NCI-H524 treated with DMSO at 0.1 percent for 48 hours (cell line): Measurements from ENCODE around the gene PHF21B.
"Not testable (repeated sequence)": the region's sequence is repeated elsewhere in the genome, so short reads cannot be mapped to it uniquely, and the experiment has no call there.

ENCODE experiments used
- DNase-seq: peaks from one replicate; lab custom pipeline; 2025; lab: John Stamatoyannopoulos, UW

PHF21B gene

GRCh38 chr22:44871782-44872181 lies 138.0 kb downstream of the PHF21B start:
- DNase-seq: no peak

- no peak for DNase-seq
These were observed 139.8 kb downstream of the PHF21B start for GRCh38 chr22:44870021-44870420.

- DNase-seq: no peak
These were observed 140.6 kb downstream of the PHF21B start for GRCh38 chr22:44869196-44869595.

- no peak for DNase-seq
These were observed 144.4 kb downstream of the PHF21B start for GRCh38 chr22:44865193-44866057.

DNA sequence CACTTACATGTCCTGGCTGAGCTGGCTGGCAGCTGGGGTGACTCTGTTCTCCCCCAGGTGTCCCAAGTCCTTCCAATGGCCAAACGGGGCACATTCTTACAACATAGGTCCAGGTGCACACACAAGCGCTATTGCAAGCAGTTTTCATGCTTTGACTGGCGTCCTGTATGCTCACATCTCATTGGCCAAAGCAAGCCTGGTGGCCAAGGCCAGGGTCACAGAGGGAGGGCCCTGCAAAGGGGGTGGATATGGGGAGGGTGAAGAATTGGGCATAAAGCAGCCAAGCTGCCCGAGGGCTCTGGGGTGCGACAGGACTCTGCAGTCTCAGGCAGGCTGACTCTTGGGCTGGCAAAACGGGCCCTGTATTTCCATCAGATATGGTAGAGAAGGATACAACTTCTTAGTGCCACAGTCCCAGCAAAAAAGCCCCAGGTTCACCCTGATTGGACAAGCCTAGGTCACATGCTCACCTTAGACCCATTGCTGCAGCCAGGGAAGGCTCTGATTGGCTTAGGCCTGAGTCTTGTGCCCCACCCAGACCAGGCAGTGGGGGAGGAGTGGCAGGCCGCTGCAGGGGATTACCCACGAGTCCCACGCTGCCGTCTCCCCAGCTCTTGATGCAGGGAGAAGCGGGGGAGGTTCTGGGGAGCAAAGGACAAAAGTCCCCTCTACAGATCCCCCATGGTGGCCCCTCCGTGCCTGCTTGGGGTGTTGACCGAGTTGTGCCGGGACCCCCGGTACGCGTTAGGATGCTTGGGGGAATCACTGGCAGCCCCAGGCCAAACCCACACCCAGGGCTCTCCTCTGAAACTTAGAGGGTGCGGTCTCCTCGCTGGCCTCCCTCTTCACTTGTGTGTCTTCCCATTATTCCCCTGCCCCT lies 146.6 kb downstream of the PHF21B start:
- DNase-seq: no peak

DNA sequence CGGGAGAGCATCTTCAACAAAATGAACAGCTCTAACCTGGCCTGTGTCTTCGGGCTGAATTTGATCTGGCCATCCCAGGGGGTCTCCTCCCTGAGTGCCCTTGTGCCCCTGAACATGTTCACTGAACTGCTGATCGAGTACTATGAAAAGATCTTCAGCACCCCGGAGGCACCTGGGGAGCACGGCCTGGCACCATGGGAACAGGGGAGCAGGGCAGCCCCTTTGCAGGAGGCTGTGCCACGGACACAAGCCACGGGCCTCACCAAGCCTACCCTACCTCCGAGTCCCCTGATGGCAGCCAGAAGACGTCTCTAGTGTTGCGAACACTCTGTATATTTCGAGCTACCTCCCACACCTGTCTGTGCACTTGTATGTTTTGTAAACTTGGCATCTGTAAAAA lies 147.5 kb downstream of the PHF21B start:
- DNase-seq: no peak

DNA sequence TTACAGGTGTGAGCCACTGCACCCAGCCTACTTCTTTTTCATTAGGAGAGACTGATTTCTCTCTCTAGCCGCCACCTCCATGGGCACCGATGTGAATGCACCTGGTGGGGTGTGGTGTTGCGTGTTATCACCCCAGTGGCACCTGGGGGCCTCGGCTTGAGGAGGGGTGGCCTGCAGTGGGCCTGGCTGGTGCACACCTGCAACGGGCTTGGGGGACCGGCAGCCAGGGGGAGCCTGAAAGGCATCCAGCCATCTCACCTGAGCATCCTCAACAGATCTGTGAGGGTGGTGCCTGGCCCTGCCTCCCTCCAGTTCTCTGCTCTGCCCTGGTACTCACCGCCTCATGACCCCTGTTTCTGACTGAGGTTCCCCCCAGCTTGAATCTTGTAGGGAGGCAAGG lies 148.6 kb downstream of the PHF21B start:
- DNase-seq: no peak

DNA sequence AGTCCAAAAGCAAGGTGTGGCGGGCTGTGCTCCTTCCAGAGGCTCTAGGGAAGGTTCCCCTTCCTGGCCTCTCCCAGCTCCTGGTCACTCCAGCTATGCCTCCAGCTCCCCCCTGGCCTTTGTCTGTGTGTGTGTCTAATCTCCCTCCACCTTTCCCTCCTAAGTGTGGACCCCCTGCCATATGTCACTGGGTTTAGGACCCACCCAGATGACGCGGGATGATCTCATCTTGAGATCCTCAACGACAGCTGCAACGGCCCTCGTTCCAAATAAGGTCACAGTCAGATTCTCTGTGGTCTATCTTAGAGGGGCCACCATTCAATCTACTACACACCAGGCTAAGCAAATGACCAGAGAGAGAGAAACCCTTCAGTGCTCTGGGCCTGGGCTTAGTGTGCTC lies 149.5 kb downstream of the PHF21B start:
- peak; percentile 29 for DNase-seq

DNA sequence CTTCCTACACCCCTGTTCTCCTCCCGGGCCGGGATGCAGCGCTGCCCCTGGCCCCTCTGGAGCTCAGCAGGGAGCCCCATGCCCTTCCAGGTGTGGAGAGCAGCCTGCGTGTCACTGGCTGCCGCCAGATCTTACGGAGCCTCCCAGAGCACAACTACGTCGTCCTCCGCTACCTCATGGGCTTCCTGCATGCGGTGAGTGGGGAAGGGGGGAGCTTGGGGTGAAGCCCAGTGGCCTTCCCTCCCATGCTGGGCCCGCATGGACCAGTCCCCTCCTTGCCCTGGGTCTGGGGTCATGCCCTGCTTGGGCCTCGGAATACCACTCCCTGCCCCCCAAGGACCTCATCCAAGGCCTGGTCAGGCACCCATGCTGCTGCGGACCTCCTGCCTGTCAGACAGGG lies 150.2 kb downstream of the PHF21B start:
- DNase-seq: no peak

DNA sequence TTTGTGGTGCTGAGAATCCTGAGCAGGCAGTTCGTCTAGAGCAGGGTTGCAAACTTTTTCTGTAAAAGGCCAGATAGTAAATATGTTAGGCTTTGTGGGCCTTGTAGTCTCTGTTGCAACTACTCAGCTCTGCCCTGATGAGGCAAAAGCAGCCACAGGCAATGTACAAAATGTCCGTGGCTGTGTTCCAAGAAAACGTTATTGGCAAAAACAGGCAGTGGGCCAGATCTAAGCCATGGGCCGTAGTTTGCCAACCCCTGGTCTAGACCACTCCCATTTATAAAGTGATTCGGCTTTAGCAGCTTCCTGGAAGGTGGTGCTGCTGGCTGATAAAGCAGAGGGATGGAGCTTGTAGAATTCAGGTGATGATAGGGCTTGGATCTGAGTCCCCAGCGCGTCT lies 151.0 kb downstream of the PHF21B start:
- DNase-seq: not testable (repeated sequence)

DNA sequence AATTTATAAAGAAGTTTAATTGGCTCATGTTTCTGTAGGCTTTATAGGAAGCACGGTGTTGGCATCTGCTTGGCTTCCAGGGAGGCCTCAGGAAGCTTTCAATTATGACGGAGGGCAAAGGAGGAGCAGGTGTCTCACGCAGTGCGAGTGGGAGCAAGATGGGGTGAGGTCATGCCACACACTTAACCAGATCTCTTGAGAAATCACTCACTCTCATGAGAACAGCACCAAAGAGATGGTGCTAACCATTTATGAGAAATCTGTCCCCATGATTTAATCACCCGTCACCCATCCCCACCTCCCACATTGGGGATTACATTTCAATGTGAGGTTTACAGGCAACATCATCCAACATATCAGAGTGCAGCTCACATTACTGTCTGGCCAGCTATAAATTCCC lies 153.9 kb downstream of the PHF21B start:
- no peak for DNase-seq

GRCh38 chr22:44854641-44855040 lies 155.2 kb downstream of the PHF21B start:
- DNase-seq: not testable (repeated sequence)

DNA sequence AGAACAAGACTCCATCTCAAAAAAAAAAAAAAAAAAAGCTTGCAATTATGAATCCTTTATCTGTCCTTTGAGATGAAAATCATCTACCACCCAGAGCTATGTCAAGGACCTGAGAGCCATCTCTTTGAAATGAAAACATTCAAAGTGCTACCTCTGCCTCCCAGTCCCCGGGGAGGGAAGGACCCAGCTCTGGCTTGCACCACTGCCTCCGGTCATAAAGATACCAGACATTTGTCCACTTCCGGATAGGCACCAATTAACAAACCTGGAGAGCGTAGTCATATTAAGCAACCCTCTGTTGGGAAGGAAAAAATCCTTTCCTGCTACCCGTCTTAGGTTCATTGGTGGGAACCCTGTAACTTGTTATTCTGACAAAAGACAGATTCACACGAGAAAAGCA lies 158.9 kb downstream of the PHF21B start:
- no peak for DNase-seq

- DNase-seq: no peak
These were observed 160.9 kb downstream of the PHF21B start for GRCh38 chr22:44848791-44849420.

- DNase-seq: no peak
These were observed 161.5 kb downstream of the PHF21B start for GRCh38 chr22:44848296-44848741.

DNA sequence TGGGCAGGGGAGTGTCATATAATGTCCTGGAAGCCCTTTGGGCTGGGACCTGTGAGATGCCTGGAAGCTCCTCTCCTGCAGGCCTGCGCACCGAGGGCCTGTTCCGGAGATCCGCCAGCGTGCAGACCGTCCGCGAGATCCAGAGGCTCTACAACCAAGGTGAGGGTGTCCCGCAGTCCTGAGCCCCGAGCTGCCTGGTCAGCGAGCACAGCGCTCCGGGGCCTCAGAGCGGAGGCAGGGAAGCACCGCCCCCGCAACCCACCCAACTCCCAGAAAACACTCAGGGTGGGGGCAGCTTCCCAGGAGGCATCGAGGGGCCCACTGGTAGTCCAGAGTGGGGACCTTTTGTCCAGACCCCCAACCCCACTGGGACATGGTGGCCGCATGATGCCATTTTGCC lies 161.9 kb downstream of the PHF21B start:
- no peak for DNase-seq

- DNase-seq: no peak
These were observed 162.4 kb downstream of the PHF21B start for GRCh38 chr22:44847380-44847779.

DNA sequence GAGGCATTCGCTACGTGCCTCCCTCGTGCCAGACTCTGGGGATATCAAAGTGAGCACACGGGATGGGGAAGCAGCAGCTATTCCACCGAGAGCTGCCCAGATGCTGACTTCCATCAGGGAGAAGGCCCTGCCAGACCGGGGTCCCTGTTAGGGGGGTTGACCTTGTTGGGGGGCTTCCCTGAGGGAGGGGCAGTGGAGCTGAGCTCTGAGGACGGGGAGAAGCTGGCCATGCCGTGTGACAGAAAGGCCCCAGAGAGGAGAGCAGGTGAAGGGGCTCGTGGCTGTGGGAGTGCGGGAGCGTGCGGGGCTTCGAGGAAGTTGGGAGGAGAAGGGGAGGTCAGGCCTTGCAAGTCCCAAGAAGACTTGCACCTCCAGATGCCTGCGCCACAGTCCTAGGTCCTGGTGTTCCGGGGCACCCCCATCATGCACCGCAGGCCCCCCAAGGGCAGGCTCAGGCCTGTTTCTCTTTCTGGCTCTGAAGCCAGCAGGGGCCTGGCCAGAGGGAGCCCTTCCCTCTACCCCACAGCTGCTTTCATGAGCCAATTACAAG lies 163.0 kb downstream of the PHF21B start:
- no peak for DNase-seq

GRCh38 chr22:44845796-44846720 lies 163.7 kb downstream of the PHF21B start:
- no peak for DNase-seq

- no peak for DNase-seq
These were observed 164.6 kb downstream of the PHF21B start for GRCh38 chr22:44845191-44845590.

DNA sequence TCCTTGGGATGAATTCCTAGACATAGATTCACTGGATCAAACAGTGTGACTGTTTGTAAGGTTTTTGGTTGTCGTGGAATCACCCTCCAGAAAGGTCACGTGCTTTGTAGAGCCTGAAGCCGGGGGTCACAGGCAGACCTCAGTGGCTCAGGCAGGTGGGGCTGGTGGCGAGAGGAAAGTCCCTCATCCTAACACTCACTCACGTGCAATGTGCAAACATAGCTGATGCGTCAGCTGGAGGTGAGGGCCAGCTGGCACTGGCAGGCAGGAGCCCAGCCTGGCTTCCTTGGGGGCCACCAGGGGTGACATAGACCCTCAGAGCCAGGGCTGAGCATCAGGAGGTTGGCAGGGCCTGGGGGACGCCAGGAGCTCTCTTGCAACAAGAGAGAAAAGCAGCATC lies 167.4 kb downstream of the PHF21B start:
- DNase-seq: no peak
